Mucosa of stomach (tissue), 1 donor: Measurements from ENCODE around the gene CCSER1.
"Not testable (repeated sequence)": the region's sequence is repeated elsewhere in the genome, so short reads cannot be mapped to it uniquely, and the experiment has no call there.

Experiments used
- H3K27me3 ChIP-seq: one replicate; pipeline ENCODE4 v1.7.0; 2013; ENCODE audit warnings: mild to moderate bottlenecking, low read length; ENCODE audit not compliant: control insufficient read depth, insufficient read depth
- H3K36me3 ChIP-seq: one replicate; pipeline ENCODE4 v1.7.0; 2013; ENCODE audit warnings: low read length; ENCODE audit not compliant: control insufficient read depth, insufficient read depth
- H3K4me1 ChIP-seq: one replicate; pipeline ENCODE4 v1.7.0; 2013; ENCODE audit warnings: mild to moderate bottlenecking, low read length; ENCODE audit not compliant: control insufficient read depth, insufficient read depth
- H3K4me3 ChIP-seq: one replicate; pipeline ENCODE4 v1.7.0; 2013; ENCODE audit warnings: low read length
- H3K9ac ChIP-seq: one replicate; pipeline ENCODE4 v1.7.0; 2013; ENCODE audit warnings: mild to moderate bottlenecking, low read length, moderate library complexity
- H3K9me3 ChIP-seq: one replicate; pipeline ENCODE4 v1.7.0; 2013; ENCODE audit warnings: mild to moderate bottlenecking, low read length, moderate library complexity; ENCODE audit not compliant: control insufficient read depth
- donor health status: Pancreatic carcinoma.

The CCSER1 gene

DNA sequence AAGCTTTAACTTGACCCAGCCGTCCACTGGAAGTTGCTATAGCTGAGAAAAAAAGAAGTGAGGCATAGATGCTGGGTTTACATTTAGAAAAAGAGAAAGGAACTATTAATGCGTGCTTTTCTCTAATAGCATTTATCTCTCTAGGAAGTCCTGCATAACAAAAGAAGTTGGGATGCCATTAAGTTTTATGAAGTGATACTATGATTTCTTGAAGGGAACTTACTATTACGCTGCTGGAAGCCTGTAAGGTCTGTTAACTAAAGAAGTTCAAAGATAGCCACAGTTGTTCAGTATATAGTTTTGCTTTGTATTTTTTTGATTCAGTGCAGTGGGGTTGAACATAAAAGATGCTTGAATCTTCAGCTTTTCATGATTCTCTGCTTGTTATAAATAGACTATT lies 203.4 kb downstream of the CCSER1 start:
- Histone ChIP-seq H3K4me1 (no peaks in the 10 kb centered on the region), H3K27me3 (no peaks in the 10 kb centered on the region), H3K4me3 (no peak overlapping the region), H3K9me3 (no peaks in the 10 kb centered on the region), H3K36me3 (no peaks in the 10 kb centered on the region), H3K9ac (no peak overlapping the region)

GRCh38 chr4:90345549-90346215 lies 218.5 kb downstream of the CCSER1 start:
- Histone ChIP-seq H3K9me3 (no peaks in the 10 kb centered on the region), H3K36me3 (no peaks in the 10 kb centered on the region), H3K4me3 (no peak overlapping the region), H3K9ac (no peak overlapping the region), H3K27me3 (no peaks in the 10 kb centered on the region), H3K4me1 (no peaks in the 10 kb centered on the region)

- H3K36me3 ChIP-seq: no peaks in the 10 kb centered on the region
- no peak overlapping the region for H3K9ac ChIP-seq
- no peak overlapping the region for H3K4me3 ChIP-seq
- H3K9me3 ChIP-seq: no peaks in the 10 kb centered on the region
- H3K4me1 ChIP-seq: no peaks in the 10 kb centered on the region
- H3K27me3 ChIP-seq: no peaks in the 10 kb centered on the region
Observed at GRCh38 chr4:90349636-90350035, 222.4 kb downstream of the CCSER1 start.

GRCh38 chr4:90357117-90357710 lies 230.0 kb downstream of the CCSER1 start:
- no peak overlapping the region for H3K4me3 ChIP-seq
- H3K36me3 ChIP-seq: no peaks in the 10 kb centered on the region
- no peaks in the 10 kb centered on the region for H3K4me1 ChIP-seq
- H3K27me3 ChIP-seq: no peaks in the 10 kb centered on the region
- H3K9me3 ChIP-seq: no peaks in the 10 kb centered on the region
- no peak overlapping the region for H3K9ac ChIP-seq

DNA sequence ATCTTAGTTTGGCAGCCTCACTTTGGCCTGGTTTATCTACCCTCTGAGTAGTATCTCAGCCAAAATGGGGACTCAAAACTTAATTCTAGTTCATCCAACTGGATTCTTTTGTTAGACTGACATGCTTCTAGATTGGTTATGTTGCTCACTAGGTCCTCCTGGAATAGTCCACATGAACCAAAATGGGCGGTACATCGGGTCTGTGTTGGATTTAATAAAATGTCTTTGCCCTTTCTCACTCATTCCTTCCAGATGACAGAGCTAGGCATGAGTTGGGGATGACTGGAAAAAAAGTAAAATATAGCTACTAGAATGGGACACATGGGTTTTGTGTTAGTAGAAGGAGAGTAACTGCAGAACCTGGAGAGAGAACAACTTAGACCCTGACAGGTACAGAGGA lies 247.9 kb downstream of the CCSER1 start:
- Histone ChIP-seq H3K4me3 (no peak overlapping the region), H3K4me1 (no peaks in the 10 kb centered on the region), H3K9me3 (no peaks in the 10 kb centered on the region), H3K27me3 (no peaks in the 10 kb centered on the region), H3K36me3 (no peaks in the 10 kb centered on the region), H3K9ac (no peak overlapping the region)

GRCh38 chr4:90393215-90393614 lies 266.0 kb downstream of the CCSER1 start:
- H3K4me3 ChIP-seq: no peak overlapping the region
- no peaks in the 10 kb centered on the region for H3K36me3 ChIP-seq
- H3K9me3 ChIP-seq: no peaks in the 10 kb centered on the region
- no peaks in the 10 kb centered on the region for H3K27me3 ChIP-seq
- no peaks in the 10 kb centered on the region for H3K4me1 ChIP-seq
- H3K9ac ChIP-seq: no peak overlapping the region

- Histone ChIP-seq H3K27me3 (no peaks in the 10 kb centered on the region), H3K4me3 (no peak overlapping the region), H3K4me1 (no peaks in the 10 kb centered on the region), H3K36me3 (no peaks in the 10 kb centered on the region), H3K9me3 (no peaks in the 10 kb centered on the region), H3K9ac (no peak overlapping the region)
Observed at GRCh38 chr4:90403781-90404180, 276.6 kb downstream of the CCSER1 start.

GRCh38 chr4:90407897-90408296 lies 280.7 kb downstream of the CCSER1 start:
- not testable (repeated sequence) for H3K27me3 ChIP-seq, H3K9me3 ChIP-seq, H3K4me3 ChIP-seq, H3K4me1 ChIP-seq, H3K36me3 ChIP-seq, H3K9ac ChIP-seq

GRCh38 chr4:90412786-90413185 lies 285.6 kb downstream of the CCSER1 start:
- not testable (repeated sequence) for H3K9ac ChIP-seq, H3K4me1 ChIP-seq, H3K9me3 ChIP-seq, H3K36me3 ChIP-seq, H3K27me3 ChIP-seq, H3K4me3 ChIP-seq

DNA sequence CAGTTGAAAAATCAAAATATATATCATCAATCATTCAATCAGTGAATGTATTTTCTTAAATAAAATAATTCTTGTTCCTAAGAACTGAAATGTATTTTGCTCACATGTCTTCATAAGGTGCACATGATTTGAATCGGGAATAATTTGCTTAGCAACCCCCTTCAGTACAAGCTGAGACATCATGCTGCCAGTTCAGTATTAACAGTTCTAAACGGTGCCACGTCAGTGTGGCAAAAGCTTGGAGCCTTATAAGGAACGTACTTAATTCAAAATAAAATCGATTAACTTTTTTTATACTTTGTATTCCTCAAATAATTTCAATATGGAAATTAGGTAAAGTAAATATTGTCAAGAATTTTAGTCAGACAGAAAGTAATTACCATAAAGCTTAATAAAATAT lies 287.9 kb downstream of the CCSER1 start:
- Histone ChIP-seq H3K36me3 (no peaks in the 10 kb centered on the region), H3K4me1 (no peaks in the 10 kb centered on the region), H3K27me3 (no peaks in the 10 kb centered on the region), H3K9ac (no peak overlapping the region), H3K9me3 (no peaks in the 10 kb centered on the region), H3K4me3 (no peak overlapping the region)

- H3K9ac ChIP-seq: no peak overlapping the region
- H3K4me3 ChIP-seq: no peak overlapping the region
- H3K9me3 ChIP-seq: no peaks in the 10 kb centered on the region
- no peaks in the 10 kb centered on the region for H3K36me3 ChIP-seq
- H3K4me1 ChIP-seq: no peaks in the 10 kb centered on the region
- no peaks in the 10 kb centered on the region for H3K27me3 ChIP-seq
Observed at GRCh38 chr4:90419124-90419711, 292.0 kb downstream of the CCSER1 start.

GRCh38 chr4:90421161-90421560 lies 294.0 kb downstream of the CCSER1 start:
- Histone ChIP-seq H3K4me3 (no peak overlapping the region), H3K9me3 (no peaks in the 10 kb centered on the region), H3K9ac (no peak overlapping the region), H3K27me3 (no peaks in the 10 kb centered on the region), H3K4me1 (no peaks in the 10 kb centered on the region), H3K36me3 (no peaks in the 10 kb centered on the region)
